Fibroblast of upper back skin (primary cell): ENCODE measurements around the gene IREB2.
A peak's percentile ranks its signal among the peaks of the same experiment; 100 is the strongest.
"Not testable (repeated sequence)": the region's sequence is repeated elsewhere in the genome, so short reads cannot be mapped to it uniquely, and the experiment has no call there.

Experiments used
- DNase-seq: peaks from one replicate; pipeline ENCODE4 v3.0.0-alpha.2; 2013

Gene IREB2, protein sequence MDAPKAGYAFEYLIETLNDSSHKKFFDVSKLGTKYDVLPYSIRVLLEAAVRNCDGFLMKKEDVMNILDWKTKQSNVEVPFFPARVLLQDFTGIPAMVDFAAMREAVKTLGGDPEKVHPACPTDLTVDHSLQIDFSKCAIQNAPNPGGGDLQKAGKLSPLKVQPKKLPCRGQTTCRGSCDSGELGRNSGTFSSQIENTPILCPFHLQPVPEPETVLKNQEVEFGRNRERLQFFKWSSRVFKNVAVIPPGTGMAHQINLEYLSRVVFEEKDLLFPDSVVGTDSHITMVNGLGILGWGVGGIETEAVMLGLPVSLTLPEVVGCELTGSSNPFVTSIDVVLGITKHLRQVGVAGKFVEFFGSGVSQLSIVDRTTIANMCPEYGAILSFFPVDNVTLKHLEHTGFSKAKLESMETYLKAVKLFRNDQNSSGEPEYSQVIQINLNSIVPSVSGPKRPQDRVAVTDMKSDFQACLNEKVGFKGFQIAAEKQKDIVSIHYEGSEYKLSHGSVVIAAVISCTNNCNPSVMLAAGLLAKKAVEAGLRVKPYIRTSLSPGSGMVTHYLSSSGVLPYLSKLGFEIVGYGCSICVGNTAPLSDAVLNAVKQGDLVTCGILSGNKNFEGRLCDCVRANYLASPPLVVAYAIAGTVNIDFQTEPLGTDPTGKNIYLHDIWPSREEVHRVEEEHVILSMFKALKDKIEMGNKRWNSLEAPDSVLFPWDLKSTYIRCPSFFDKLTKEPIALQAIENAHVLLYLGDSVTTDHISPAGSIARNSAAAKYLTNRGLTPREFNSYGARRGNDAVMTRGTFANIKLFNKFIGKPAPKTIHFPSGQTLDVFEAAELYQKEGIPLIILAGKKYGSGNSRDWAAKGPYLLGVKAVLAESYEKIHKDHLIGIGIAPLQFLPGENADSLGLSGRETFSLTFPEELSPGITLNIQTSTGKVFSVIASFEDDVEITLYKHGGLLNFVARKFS

DNA sequence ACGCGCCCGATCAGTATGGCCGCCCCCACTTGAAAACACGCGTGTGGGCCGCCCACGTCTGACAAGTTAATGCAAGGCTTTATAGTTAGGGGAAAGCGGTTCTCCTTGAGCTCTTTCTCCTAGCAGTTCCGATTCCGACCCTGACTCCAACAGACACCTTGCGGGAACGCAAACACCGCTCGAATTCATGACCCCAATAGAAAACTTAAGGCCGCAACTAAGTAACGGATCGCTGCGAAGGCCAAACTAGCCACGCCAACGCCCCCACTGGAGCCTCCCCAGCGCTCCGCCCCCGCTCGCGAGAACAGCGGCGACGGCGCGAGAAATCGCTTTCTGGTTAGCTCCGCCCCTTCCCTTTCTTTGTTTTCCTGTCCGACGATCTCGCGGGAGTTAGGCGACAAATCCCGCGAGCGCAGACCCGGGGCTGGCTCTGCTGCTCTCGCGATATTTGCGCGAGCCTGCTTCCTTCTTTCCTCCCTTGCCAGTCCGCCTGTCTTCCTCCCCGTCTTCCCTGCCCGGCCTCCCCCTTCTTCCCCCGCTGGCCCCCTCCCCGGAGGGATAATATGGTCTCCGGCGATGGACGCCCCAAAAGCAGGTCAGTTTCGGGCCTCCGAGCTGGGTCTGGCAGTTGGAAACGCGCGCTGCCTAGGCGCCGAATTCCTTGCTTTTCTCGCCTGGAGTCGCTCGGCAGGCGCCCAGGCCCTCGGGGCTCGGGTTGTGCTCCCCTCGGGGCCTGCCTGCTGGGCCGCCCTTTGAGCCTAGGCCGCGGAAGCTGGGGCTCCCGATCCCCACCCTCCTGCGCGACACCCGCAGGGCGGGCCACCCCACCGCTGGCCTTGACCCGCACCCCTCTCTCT lies at the start of gene IREB2:
TSS of gene IREB2 (plus strand) at position 455 of the 857 bp plus-strand sequence. CDS start at position 577, 122 bp downstream.
- peak; percentile 99 for DNase-seq

DNA sequence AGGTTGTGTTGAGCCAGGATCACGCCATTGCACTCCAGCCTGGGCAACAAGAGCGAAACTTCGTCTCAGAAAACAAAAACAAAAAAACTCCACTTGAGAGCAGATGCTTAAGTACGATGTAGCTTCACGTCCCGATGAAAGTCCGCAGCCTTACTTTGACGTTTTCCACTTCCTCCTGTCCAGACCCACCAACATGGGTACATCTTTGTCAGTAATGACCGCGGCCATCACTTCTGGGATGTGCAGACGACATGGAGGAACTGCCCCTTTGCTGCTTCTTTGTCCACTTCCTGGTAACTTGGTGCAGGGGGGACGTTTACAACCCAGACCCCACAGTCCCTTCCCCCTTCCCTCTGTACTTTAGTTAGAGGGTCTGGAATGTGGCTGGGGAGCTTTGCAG lies 49.2 kb upstream of the IREB2 start:
- no peak for DNase-seq

DNA sequence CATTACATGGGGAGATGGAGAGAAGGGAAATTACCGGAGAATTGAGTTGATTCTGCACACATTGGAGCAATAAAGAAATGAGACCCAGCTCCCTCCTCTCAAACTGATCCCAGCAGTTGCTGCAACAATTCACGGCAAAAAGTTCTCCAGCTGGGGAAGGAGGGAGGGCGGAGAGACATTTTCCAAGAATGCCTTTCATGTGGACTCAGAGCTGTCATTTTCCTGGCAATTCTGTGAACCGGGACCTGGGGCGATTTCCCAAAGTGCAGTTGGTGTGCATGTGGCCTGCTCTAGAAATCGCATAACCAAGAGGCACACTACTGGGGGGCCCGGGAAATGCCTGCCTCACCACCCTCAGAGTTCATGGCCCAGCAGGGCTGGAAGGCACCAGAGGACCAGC lies 48.7 kb upstream of the IREB2 start:
- peak; percentile 59 for DNase-seq

DNA sequence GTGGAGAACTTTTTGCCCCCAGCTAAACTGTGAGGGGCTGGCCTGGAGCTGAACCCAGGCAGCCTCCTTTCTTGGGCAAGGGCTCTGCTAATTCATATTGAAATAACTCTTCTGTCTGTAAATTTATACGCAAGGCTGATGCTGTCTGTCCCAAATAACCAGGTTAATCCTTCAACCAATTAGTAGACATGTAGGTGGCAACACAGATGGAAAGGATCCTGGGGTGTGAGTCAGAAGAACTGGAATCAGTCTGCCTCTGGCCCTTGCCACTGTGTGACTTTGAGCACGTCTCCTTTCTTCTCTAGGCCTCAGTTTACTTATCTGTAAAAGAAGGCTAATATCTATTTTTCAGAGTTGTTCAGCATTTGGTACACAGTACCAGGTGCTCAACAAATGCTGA lies 48.3 kb upstream of the IREB2 start:
- no peak for DNase-seq

DNA sequence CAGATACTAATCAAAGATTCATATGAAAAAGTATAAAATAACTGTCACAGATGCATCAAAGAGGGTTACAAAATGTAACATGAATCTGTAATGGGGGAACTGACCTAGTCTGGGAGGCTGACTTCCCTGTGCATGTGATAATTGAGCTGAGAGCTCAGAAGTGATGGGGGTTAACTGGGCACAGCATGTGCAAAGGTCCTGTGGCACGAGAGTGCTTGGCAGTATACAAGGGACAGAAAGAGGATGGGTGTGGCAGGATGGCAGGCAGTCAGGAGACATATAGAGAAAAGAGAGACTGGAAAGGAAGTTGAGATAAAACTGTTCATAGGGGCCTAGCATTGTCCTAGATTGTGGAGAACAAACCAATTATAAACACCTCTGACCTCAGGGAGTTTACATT lies 47.8 kb upstream of the IREB2 start:
- no peak for DNase-seq

DNA sequence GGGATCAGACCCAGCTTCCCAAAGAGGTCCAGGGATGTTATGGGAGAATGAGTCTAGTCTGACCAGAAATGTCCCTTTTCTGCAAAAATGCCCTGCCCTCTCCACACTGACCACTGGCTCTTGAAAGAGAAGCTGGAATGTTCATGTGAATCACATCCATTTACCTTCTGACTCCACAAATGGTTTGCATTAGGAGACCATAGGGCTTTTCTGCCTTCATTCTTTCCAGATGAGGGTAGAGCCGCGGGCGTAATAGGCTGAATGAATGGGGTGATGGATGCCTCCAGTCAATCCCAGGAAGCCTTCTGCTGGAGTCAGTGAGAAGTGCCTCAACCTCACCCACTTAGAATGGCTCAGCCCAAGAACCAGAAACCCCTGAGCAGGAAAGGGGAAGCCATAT lies 47.2 kb upstream of the IREB2 start:
- DNase-seq: peak; percentile 75

DNA sequence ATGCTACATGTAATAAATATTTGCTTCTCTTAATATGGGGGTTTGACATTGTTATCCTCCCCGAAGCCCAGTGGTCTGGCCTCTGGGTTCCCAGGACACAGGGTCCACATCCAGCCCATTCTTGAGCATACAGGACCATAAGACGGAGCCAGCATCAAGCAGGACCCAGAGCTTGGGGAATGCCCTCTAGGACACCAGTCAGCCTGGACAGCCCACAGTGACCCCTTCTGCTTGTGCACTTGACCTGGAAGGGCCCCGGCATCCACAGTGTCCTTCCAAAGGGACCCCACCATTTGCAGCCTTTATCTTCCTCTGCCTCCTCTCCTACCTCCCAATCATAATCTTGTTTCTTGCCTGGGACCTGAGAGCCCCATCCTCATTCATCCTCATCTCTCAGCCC lies 46.2 kb upstream of the IREB2 start:
- DNase-seq: no peak

DNA sequence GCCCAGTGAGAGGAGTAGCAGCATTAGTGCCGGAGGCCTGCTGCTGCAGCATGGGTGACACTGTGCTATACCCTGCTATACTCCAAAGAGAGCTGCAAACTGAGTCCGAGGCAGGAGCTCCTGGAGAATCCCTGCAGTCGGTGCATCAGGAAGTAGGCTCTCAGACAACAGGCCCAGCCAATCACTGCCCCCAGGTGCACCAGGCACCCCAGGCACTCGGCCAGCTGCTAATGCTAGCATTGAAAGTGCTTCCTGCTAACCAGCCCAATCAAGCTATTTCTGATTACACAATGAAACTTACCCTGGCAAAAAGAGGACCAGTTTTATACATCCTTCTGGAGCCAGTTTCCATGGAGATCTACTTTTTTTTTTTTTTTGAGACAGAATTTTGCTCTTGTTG lies 45.6 kb upstream of the IREB2 start:
- DNase-seq: no peak

DNA sequence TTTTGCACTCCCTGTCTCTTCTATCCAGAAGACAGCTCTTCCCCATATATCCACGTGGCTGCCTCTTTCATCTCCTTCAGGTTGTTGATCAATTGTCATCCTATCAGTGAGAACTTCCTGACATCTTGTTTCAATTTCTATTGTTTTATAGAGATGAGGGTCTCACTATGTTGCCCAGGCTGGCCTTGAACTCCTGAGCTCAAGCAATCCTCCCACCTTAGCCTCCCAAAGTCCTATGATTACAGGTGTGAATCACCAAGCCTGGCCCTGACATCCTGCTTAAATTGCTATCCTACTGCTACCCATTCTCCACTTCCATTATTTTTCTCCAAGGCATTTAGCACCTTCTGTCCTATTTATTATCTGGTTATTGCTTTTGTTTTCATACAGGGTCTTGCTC lies 44.9 kb upstream of the IREB2 start:
- no peak for DNase-seq

DNA sequence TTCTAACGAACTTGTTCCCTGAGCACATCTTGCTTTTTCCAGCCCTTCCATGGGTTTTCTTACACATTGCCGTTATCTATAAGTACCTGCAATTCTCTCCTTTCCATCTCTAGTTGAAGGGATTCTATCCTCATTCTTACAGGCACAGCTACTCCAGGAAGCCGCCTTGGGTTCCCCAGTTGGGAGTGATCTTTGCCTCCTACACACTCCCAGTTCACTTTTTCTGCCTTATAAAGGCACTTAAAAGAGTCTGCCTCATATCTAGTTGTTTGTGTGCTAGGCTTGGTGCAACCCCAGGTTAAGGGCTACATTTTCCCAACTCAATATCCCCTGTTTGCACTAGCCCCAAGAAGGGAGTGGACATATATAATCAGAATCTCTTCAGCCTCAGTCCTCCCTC lies 44.0 kb upstream of the IREB2 start:
- no peak for DNase-seq

DNA sequence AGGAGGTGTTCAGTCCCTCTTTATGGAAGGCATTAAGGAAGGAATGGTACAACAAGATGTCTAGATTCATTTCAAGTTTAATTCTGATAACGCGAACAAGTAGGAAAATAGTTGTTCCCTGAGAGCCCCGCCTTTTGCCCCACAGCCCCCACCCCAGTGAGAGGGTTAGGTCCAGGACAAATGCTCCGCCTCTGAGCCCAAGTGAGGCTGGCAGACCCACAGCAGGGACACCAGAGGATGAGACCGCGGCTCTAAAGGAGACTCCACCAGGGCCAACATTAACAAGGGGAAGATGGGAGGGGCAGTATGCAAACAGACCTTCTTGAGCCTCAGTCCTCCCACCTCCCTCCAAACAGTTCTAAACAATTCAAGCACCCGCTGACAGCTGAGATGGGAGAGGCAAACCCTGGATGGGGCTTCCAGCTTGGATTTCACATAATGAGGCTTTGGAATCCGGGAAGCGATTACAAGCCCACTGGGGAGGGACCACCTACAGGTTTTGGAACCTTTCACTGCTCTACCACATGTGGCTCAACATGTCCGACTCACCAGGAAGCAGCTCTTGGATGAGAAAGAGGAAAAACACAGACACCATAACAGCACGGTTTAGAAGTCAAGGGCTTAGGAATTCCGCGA lies 42.9 kb upstream of the IREB2 start:
- DNase-seq: peak; percentile 46

DNA sequence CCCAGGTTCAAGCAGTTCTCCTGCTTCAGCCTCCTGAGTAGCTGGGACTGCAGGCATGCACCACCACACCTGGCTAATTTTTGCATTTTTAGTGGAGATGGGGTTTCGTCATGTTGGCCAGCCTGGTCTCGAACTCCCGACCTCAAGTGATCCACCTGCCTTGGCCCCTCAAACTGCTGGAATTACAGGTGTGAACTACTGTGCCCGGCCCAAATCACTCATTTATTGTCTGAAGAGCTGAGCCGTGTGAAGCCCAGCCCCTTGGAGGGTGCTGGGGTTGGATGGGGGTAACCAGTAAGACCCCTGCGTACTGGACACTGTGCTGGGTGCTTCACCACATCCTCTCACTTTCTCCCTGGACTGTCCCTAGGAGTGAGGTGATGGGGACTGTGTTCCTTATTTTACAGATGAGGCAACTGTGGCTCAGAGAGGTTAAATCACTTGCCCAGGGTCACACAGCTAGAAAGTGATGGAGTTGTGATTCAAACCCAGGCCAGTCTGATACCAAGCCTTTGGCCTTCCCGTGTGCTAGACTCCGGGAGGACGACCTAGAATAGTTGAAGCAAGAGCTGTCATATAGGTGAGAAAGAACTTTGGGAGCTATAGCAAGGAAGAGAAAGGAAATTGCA lies 41.7 kb upstream of the IREB2 start:
- no peak for DNase-seq

DNA sequence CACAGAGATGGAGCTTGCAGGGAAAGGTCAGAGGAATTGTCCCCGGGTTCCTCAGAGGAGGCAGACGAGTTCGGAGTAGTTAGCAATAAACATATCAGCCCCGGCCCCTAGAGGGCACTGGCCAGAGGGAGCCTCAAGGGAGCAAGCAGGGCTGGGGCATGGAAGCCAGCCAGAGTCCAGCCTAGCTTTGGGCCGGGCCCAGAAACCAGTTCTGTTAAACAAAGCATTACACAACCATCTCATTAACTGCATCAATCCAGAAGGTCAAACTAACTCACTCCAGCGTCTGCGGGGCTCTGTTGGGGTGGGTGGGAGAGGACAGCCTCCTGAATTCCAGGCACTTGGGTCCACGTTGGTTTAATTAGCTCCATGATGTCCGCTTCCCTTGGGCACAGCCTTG lies 41.0 kb upstream of the IREB2 start:
- no peak for DNase-seq

DNA sequence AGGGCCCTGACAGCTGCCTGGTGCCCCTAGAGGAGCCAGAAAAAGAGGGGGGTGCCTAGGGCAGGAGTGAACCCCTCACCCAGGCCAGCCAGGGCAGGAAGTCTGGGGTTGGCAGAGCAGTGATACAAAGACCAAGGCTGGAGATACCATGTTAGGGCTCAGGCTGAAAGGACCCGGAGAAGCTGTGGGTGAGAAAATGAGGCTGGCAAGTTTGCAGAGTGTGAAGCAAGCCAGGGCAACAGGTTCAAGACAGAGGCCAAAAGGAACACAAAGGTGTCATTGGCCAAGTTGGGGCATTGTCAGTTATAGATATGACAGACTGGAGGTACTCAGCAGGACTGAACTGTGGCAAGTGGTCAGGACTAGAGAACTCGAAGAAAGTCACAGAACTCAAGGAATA lies 40.6 kb upstream of the IREB2 start:
- no peak for DNase-seq

DNA sequence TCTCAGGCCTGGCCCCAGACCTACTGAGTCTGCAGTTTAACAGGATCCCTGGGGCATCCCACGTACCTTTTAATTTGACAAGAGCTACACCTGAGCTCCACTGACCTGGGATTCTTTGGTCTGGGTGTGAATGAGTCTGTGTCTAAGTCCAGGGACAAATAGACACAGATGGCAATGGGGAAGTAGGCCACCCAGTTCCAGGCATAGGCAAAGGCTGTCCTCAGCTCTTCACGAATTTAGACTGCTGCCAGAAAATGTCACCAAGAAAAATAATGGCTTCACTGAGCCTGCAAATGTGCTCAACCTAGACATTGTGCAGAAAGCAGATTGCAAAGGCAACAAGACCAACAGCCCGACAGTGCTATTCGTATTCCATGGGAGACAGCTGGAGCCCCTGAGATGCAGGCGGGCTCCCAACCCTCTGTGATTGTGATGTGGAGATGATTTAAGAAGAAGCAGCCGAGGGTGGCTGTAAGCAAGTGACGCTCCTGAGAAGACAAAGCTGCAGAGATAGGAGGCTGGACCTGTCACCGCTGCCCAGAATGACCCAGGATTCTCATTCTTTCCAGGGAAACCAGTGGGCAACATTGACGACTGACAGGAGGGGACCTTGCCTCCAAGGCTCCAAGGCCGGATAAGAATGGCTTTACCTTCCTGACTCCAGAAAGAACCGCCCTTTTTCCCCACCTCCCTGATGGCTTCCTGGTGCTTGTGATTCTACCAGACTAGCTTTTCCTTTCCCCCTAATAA lies 39.8 kb upstream of the IREB2 start:
- DNase-seq: no peak

DNA sequence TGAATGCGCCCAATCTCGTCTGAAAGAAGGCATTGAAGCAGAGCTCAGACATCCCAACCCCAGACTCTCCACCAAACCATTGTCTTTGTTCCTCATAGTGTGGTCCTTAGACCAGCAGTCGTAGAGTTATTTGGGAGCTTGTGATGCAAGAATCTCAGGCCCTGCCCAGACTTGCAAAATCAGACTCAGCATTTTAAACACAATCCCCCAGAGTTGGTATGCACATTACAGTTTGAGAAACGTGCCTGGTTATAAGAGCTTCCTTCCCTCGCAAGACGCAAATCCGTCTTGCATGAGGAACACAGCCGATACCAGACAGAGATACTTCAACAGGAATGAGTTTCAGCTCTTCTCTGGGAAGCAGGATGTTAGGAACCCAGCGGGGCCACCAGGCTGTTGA lies 38.9 kb upstream of the IREB2 start:
- DNase-seq: no peak

DNA sequence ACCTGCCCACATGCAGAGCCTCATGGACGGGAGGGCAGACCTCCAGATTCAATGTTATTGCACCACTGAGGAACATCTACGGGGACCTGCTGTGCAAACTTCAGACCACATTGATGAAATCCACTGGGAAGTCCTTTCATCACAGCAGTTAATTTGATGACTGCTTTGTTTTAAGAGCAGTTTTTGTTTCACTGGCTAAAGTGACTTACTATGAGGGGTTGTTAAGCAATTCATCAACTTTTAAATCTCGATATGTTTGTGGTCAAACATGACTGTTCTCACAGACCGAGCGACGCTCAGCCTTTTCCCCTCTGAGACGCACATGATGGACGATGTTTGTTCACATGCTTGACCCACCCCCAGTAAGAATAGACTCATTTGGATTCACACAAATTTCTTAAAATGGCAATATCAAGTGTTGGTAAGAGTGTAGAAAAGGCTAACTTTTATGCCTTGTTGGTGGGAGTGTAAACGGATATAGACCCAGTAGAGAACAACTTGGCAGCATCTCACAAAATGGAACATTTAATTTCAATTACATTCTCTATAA lies 35.9 kb upstream of the IREB2 start:
- peak; percentile 24 for DNase-seq

DNA sequence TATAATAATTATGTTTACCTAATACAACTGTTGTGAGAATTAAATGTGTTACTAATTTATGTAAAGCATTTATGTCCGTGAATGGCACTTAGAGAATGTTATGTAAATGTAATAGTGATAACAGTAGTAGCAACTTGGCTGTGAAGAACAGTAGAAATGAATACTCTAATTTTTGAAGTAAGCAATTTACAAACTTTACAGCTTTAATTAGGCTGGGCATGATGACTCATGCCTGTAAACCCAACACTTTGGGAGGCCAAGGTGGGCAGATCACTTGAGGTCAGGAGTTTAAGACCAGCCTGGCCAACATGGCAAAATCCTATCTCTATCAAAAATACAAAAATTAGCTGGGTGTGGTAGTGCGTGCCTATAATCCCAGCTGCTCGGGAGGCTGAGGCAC lies 33.9 kb upstream of the IREB2 start:
- DNase-seq: no peak

DNA sequence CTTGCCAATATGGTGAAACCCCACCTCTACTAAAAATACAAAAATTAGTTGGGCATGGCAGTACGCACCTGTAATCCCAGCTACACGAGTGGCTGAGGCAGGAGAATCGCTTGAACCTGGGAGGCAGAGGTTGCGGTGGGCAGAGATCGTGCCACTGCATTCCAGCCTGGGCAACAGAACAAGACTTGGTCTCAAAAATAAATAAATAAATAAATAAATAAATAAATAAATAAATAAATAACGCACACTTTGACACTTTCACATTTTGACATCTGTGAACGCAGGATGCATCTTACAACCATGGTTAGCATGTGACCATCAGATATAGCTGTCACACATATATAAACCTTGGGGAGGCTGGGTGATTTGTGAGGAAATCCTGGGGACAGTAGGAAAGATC lies 33.2 kb upstream of the IREB2 start:
- not testable (repeated sequence) for DNase-seq

DNA sequence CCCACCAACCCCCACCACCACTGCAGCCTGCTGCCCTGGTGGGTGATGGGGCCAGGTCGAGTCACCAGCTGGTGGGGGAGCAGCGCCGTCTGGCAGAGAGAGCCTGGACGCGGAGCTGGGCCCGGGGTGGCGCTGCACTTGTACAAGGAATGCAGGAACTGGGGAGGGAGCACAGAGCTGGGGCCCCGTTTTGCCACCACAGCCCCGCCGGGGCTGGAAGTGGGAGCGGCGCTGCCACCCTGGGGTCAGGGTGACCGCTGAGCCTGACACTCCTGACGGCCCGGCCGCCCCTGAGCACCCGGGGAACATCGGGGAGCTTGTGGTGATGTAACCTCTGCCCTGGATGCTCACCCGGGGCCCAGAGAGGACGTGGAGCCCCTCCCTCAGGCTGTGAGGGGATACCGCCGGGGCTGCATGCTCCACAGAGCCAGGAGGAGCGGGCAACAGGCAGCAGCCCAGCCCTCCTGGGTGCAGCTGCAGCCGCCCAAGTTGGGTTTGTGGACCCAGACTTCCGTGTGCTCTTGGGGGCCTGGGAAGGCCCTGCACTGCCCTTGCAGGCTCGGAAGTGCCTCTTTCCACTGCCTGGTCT lies 32.6 kb upstream of the IREB2 start:
- no peak for DNase-seq
